ENCODE results near the gene NRXN3.

Gene NRXN3

GRCh38 chr14:78752518-78753188, 582.5 kb downstream of the NRXN3 start:
- DNase-seq, result no peak

GRCh38 chr14:78754059-78754458, 583.9 kb downstream of the NRXN3 start:
- no peak for DNase-seq

GRCh38 chr14:78758333-78758732, 588.2 kb downstream of the NRXN3 start:
- no peak for DNase-seq

GRCh38 chr14:78762331-78762730, 592.2 kb downstream of the NRXN3 start:
- no peak for DNase-seq

GRCh38 chr14:78763746-78764145, 593.6 kb downstream of the NRXN3 start:
- no peak for DNase-seq

GRCh38 chr14:78764240-78764639, 594.1 kb downstream of the NRXN3 start:
- DNase-seq, result no peak

- DNase-seq, result no peak
Observed at GRCh38 chr14:78764645-78765044, 594.5 kb downstream of the NRXN3 start.

GRCh38 chr14:78767436-78767835, 597.3 kb downstream of the NRXN3 start:
- DNase-seq, result no peak

- DNase-seq, result no peak
Observed at GRCh38 chr14:78782551-78782950, 612.4 kb downstream of the NRXN3 start.

GRCh38 chr14:78785265-78785664, 615.1 kb downstream of the NRXN3 start:
- DNase-seq, result no peak

GRCh38 chr14:78788467-78789360, 618.5 kb downstream of the NRXN3 start:
- DNase-seq, result no peak

GRCh38 chr14:78790271-78790670, 620.1 kb downstream of the NRXN3 start:
- DNase-seq, result no peak

- DNase-seq, result no peak
Observed at GRCh38 chr14:78798757-78799156, 628.6 kb downstream of the NRXN3 start.

GRCh38 chr14:78805570-78805969, 635.4 kb downstream of the NRXN3 start:
- DNase-seq, result no peak

GRCh38 chr14:78823035-78823434, 652.9 kb downstream of the NRXN3 start:
- no peak for DNase-seq

- no peak for DNase-seq
Observed at GRCh38 chr14:78823516-78823915, 653.3 kb downstream of the NRXN3 start.

GRCh38 chr14:78829274-78829673, 659.1 kb downstream of the NRXN3 start:
- no peak for DNase-seq

- DNase-seq, result no peak
Observed at GRCh38 chr14:78834766-78835451, 664.7 kb downstream of the NRXN3 start.

- DNase-seq, result no peak
Observed at GRCh38 chr14:78835909-78836308, 665.7 kb downstream of the NRXN3 start.

GRCh38 chr14:78836777-78837176, 666.6 kb downstream of the NRXN3 start:
- DNase-seq, result no peak

- no peak for DNase-seq
Observed at GRCh38 chr14:78838959-78839358, 668.8 kb downstream of the NRXN3 start.

GRCh38 chr14:78840898-78841297, 670.7 kb downstream of the NRXN3 start:
- DNase-seq, result no peak

GRCh38 chr14:78847801-78848200, 677.6 kb downstream of the NRXN3 start:
- no peak for DNase-seq
